Naive thymus-derived CD4-positive, alpha-beta T cell (primary cell): Measurements from ENCODE around the gene RNGTT. TPM values are rescaled to one million over a fixed set of nuclear protein-coding genes. Genes with fewer than 3 reads are reported as not detected.

Source experiments
- ATAC-seq: fragments of 150-1000 bp; cut with Tn5 transposase; 2 replicates; pipeline ENCODE4 v1.10.0; 2021; ENCODE audit warnings: mild to moderate bottlenecking, moderate library complexity
- CTCF ChIA-PET: fragments of 350-600 bp; sonication (Branson Sonifier 250); formaldehyde crosslinking; loops from one replicate; lab custom pipeline; 2021; ENCODE audit warnings: antibody characterized with exemption; lab: Charles Lee
- POLR2A ChIA-PET: fragments of 350-600 bp; sonication (Branson Sonifier 250); formaldehyde crosslinking; loops from one replicate; lab custom pipeline; 2021; ENCODE audit warnings: antibody characterized with exemption, inconsistent platforms; lab: Charles Lee
- DNase-seq, 9 donors: peaks; one replicate each; pipeline versions ENCODE4 v3.0.0 to v3.0.0-alpha.2; 2020 to 2022; ENCODE audit warnings: mixed read lengths in 1 of 9
- H3K27ac ChIP-seq: one replicate; pipeline ENCODE4 v1.7.0; 2013; ENCODE audit warnings: mild to moderate bottlenecking, low read depth, low read length, moderate library complexity
- H3K27me3 ChIP-seq, 2 donors: one replicate each; pipeline ENCODE4 v1.7.0; 2013; ENCODE audit warnings: low read length in 2 of 2, mild to moderate bottlenecking in 2 of 2, moderate library complexity in 2 of 2; ENCODE audit not compliant: control insufficient read depth in 2 of 2, insufficient read depth in 2 of 2
- H3K36me3 ChIP-seq, 3 experiments: 1 replicate in 2 of 3; 2 replicates in 1 of 3; pipeline ENCODE4 v1.7.0; 2013; ENCODE audit warnings: low read length in 3 of 3, mild to moderate bottlenecking in 3 of 3, moderate library complexity in 1 of 3; ENCODE audit not compliant: insufficient read depth in 3 of 3, control insufficient read depth in 2 of 3
- H3K4me1 ChIP-seq, 2 donors: one replicate each; pipeline ENCODE4 v1.7.0; 2013; ENCODE audit warnings: low read length in 2 of 2, mild to moderate bottlenecking in 2 of 2, moderate library complexity in 1 of 2; ENCODE audit not compliant: control insufficient read depth in 2 of 2, insufficient read depth in 2 of 2
- H3K4me3 ChIP-seq: 2 replicates; pipeline ENCODE4 v1.7.0; 2013; ENCODE audit warnings: mild to moderate bottlenecking, low read length
- H3K9me3 ChIP-seq, 3 experiments: 1 replicate in 2 of 3; 2 replicates in 1 of 3; pipeline ENCODE4 v1.7.0; 2013; ENCODE audit warnings: low read length in 3 of 3; ENCODE audit not compliant: control insufficient read depth in 2 of 3
- H3K27ac Mint-ChIP-seq, 9 donors: one replicate each; pipeline ENCODE4 v1.8.0; 2020 to 2022; ENCODE audit warnings: mixed read lengths in 9 of 9, mild to moderate bottlenecking in 8 of 9, moderate library complexity in 5 of 9, inconsistent platforms in 2 of 9
- H3K27me3 Mint-ChIP-seq, 5 donors: one replicate each; pipeline ENCODE4 v1.8.0; 2021 to 2022; ENCODE audit warnings: mixed read lengths in 5 of 5, mild to moderate bottlenecking in 1 of 5
- H3K36me3 Mint-ChIP-seq, 5 donors: one replicate each; pipeline ENCODE4 v1.8.0; 2020 to 2022; ENCODE audit warnings: mixed read lengths in 5 of 5, mild to moderate bottlenecking in 3 of 5, inconsistent platforms in 1 of 5
- H3K4me1 Mint-ChIP-seq, 7 donors: one replicate each; pipeline ENCODE4 v1.8.0; 2020 to 2022; ENCODE audit warnings: mixed read lengths in 7 of 7, mild to moderate bottlenecking in 3 of 7, inconsistent platforms in 1 of 7
- H3K4me3 Mint-ChIP-seq, 10 donors: one replicate each; pipeline ENCODE4 v1.8.0; 2020 to 2022; ENCODE audit warnings: mild to moderate bottlenecking in 10 of 10, mixed read lengths in 10 of 10, moderate library complexity in 6 of 10, inconsistent platforms in 2 of 10
- H3K9me3 Mint-ChIP-seq, 11 donors: one replicate each; pipeline ENCODE4 v1.8.0; 2020 to 2022; ENCODE audit warnings: mixed read lengths in 11 of 11, mild to moderate bottlenecking in 4 of 11, inconsistent platforms in 1 of 11, moderate library complexity in 1 of 11
- intact Hi-C, 2 donors: fragments of 100-400 bp; cut with micrococcal nuclease; formaldehyde crosslinking; loops; one replicate each; pipeline ENCODE4 v1.15.1; 2023
- polyA plus RNA-seq, 2 donors: library from polyadenylated mRNA; unstranded; fragments of 300-500 nt; fragmentation: Illumina TruSeq; gene quantifications; one replicate each; pipeline ENCODE4 v1.2.3, GENCODE V29; 2021
- total RNA-seq, 6 experiments: library from RNA in 5 of 6; stranded (reverse) in 5 of 6; gene quantifications; 1 replicate in 5 of 6; 2 replicates in 1 of 6; pipeline ENCODE4 v1.2.3 and lab custom pipeline; 2021 to 2026

The RNGTT gene
- total and polyA plus RNA-seq, 7 experiments from 2014 or later: 15.4 to 26.5 (median 19.3) TPM

DNA sequence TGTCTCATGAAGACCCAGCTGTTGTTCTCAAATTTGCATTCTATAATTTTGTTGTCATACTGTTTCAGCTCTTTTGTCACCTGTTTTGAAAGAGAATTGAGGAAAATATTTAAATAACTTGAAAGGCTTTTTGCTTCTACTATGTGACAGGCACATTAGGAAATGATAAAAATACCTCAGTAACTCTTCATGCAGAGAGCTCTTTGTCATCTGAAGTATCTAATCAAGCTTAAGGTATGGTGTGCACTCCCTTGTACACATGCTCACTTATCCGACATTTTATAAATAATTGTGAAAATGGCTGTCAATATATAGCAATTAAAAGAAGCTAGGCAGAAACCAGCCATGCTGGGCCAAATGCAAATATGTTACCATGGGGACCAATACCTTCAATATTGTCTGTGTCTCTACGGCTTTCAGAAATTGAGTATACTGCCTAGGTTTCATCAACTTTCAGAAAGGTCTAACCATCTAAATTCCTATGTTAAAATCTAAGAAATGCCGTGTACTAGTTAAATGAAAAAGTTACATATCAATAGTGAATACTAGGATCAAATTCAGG lies 349.0 kb downstream of the RNGTT start:
- Histone ChIP-seq H3K27me3 (no peaks in the 10 kb centered on the region), H3K9me3 (no peaks in the 10 kb centered on the region), H3K27ac (no peak overlapping the region), H3K4me3 (no peak overlapping the region), H3K36me3 (peaks cover 0 to 19% (median 0%) of the 10 kb centered on the region in 3 experiments), H3K4me1 (no peaks in the 10 kb centered on the region)
- H3K27me3 Mint-ChIP-seq: no peaks in the 10 kb centered on the region
- DNase-seq (no peak), ATAC-seq (no peak)
- H3K4me1 Mint-ChIP-seq: no peaks in the 10 kb centered on the region
- H3K4me3 Mint-ChIP-seq: no peak overlapping the region
- no peak overlapping the region for H3K27ac Mint-ChIP-seq
- ChIA-PET CTCF (no interaction called here), POLR2A (no interaction called here)
- H3K36me3 Mint-ChIP-seq: peaks cover 9 to 72% (median 61%) of the 10 kb centered on the region in 5 donors
- intact Hi-C loops: no loop called here
- peaks cover 0 to 7% (median 0%) of the 10 kb centered on the region in 11 donors for H3K9me3 Mint-ChIP-seq

DNA sequence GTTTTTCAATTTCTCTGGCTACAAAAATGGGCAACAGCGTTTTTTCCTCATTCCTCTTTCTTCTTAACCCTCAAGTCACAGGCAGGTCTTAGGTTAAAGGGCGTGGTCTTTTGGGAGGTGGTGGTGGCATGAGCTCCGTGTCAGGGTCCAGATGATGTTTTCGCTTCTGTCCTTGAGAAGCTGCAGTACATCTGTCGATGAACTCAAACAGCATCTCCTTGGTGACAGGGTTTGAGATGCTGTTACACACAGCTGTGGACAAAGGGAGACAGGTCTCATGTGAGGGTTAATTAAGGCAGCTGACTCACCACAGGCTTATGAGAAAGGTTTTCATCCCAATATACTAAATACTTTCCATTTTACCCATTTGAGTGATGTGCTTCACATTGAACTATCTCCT lies 350.8 kb downstream of the RNGTT start:
- DNase-seq: no peak
- Mint-ChIP-seq H3K27me3 (no peaks in the 10 kb centered on the region), H3K27ac (no peak overlapping the region), H3K9me3 (peaks cover 0 to 7% (median 0%) of the 10 kb centered on the region in 11 donors), H3K36me3 (peaks cover 9 to 76% (median 65%) of the 10 kb centered on the region in 5 donors), H3K4me3 (no peak overlapping the region), H3K4me1 (no peaks in the 10 kb centered on the region)
- ChIA-PET POLR2A (no interaction called here), CTCF (no interaction called here)
- no peak overlapping the region for H3K4me3 ChIP-seq
- H3K4me1 ChIP-seq: no peaks in the 10 kb centered on the region
- no peak overlapping the region for H3K27ac ChIP-seq
- H3K27me3 ChIP-seq: no peaks in the 10 kb centered on the region
- H3K9me3 ChIP-seq: no peaks in the 10 kb centered on the region
- ATAC-seq: no peak
- peaks cover 0 to 19% (median 0%) of the 10 kb centered on the region in 3 experiments for H3K36me3 ChIP-seq
- intact Hi-C loops: no loop called here

- H3K27me3 ChIP-seq: no peaks in the 10 kb centered on the region
- ATAC-seq: no peak
- no peak overlapping the region for H3K4me3 ChIP-seq
- Mint-ChIP-seq H3K9me3 (peaks cover 0 to 7% (median 0%) of the 10 kb centered on the region in 11 donors), H3K4me3 (no peak overlapping the region), H3K27me3 (no peaks in the 10 kb centered on the region), H3K36me3 (peaks cover 9 to 69% (median 59%) of the 10 kb centered on the region in 5 donors), H3K27ac (no peak overlapping the region), H3K4me1 (no peaks in the 10 kb centered on the region)
- DNase-seq: no peak
- no peaks in the 10 kb centered on the region for H3K4me1 ChIP-seq
- ChIA-PET CTCF (no interaction called here), POLR2A (no interaction called here)
- H3K27ac ChIP-seq: no peak overlapping the region
- intact Hi-C loops: no loop called here
- no peaks in the 10 kb centered on the region for H3K9me3 ChIP-seq
- H3K36me3 ChIP-seq: peaks cover 0 to 19% (median 0%) of the 10 kb centered on the region in 3 experiments
These were observed 351.7 kb downstream of the RNGTT start for GRCh38 chr6:88611721-88612120.

GRCh38 chr6:88609983-88610382 lies 353.4 kb downstream of the RNGTT start:
- CTCF ChIA-PET: no interaction called here
- H3K4me3 Mint-ChIP-seq: no peak overlapping the region
- no peaks in the 10 kb centered on the region for H3K27me3 Mint-ChIP-seq
- no peak overlapping the region for H3K27ac Mint-ChIP-seq
- intact Hi-C loops: no loop called here
- POLR2A ChIA-PET: no interaction called here
- no peak for DNase-seq
- H3K36me3 Mint-ChIP-seq: peaks cover 9 to 55% (median 48%) of the 10 kb centered on the region in 5 donors
- Histone ChIP-seq H3K9me3 (no peaks in the 10 kb centered on the region), H3K4me3 (no peak overlapping the region), H3K36me3 (peaks cover 0 to 19% (median 0%) of the 10 kb centered on the region in 3 experiments), H3K27me3 (no peaks in the 10 kb centered on the region), H3K4me1 (no peaks in the 10 kb centered on the region), H3K27ac (no peak overlapping the region)
- no peak for ATAC-seq
- peaks cover 0 to 7% (median 0%) of the 10 kb centered on the region in 11 donors for H3K9me3 Mint-ChIP-seq
- H3K4me1 Mint-ChIP-seq: no peaks in the 10 kb centered on the region

DNA sequence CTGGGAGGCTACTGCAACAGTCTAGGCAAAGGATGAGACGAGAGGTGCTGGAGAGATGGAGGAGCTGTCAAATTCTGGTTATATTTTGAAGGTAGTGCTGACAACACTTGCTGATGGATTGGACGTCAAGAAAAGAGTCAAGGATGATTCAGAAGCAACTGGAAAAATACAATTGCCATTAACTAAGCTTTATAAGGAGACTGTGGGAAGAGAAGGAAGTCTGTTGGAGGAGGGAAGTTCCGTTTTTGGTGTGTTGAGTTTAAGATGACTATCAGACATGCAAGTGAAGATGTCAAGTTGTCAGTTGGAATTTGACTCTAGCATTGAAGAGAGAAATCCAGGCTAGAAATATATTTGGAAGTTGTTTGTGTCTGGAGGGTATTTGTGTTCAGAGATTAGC lies 358.1 kb downstream of the RNGTT start:
- Histone ChIP-seq H3K27me3 (no peaks in the 10 kb centered on the region), H3K4me3 (no peak overlapping the region), H3K36me3 (no peaks in the 10 kb centered on the region), H3K27ac (no peak overlapping the region), H3K4me1 (no peaks in the 10 kb centered on the region), H3K9me3 (no peaks in the 10 kb centered on the region)
- Mint-ChIP-seq H3K9me3 (peaks cover 0 to 4% (median 0%) of the 10 kb centered on the region in 11 donors), H3K27ac (no peak overlapping the region), H3K36me3 (peaks cover 0 to 10% (median 5%) of the 10 kb centered on the region in 5 donors), H3K4me1 (no peaks in the 10 kb centered on the region), H3K4me3 (no peak overlapping the region), H3K27me3 (no peaks in the 10 kb centered on the region)
- intact Hi-C loops: no loop called here
- no peak for ATAC-seq
- no peak for DNase-seq
- ChIA-PET POLR2A (no interaction called here), CTCF (no interaction called here)

GRCh38 chr6:88599571-88599970 lies 363.8 kb downstream of the RNGTT start:
- no peaks in the 10 kb centered on the region for H3K36me3 Mint-ChIP-seq
- Histone ChIP-seq H3K9me3 (no peaks in the 10 kb centered on the region), H3K27me3 (no peaks in the 10 kb centered on the region), H3K4me3 (no peak overlapping the region), H3K36me3 (no peaks in the 10 kb centered on the region), H3K4me1 (no peaks in the 10 kb centered on the region), H3K27ac (no peak overlapping the region)
- ATAC-seq: no peak
- no peaks in the 10 kb centered on the region for H3K9me3 Mint-ChIP-seq
- ChIA-PET CTCF (no interaction called here), POLR2A (no interaction called here)
- H3K4me1 Mint-ChIP-seq: no peaks in the 10 kb centered on the region
- no peak overlapping the region for H3K27ac Mint-ChIP-seq
- peaks cover 0 to 6% (median 0%) of the 10 kb centered on the region in 5 donors for H3K27me3 Mint-ChIP-seq
- intact Hi-C loops: no loop called here
- H3K4me3 Mint-ChIP-seq: no peak overlapping the region
- DNase-seq: no peak

DNA sequence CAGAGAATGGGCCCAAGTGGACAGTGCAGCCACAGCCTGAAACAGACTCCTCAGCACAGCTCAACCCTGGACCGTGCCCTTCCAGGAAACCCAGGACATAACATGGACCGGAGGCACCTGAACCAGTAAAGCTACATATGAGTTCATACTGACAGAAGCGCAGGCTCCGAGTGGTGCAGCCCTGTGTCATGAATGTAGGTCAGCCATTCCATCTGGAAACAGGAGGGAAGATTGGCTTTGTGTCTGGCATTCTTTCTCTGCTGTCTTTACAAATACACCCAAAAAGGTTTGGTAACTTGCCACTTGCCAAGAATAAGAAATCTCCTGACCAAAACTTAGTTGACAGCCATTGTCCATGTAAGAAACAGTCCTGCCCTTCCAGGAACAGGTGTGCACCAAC lies 366.6 kb downstream of the RNGTT start:
- Histone ChIP-seq H3K9me3 (no peaks in the 10 kb centered on the region), H3K27me3 (no peaks in the 10 kb centered on the region), H3K36me3 (no peaks in the 10 kb centered on the region), H3K4me1 (no peaks in the 10 kb centered on the region), H3K4me3 (no peak overlapping the region), H3K27ac (no peak overlapping the region)
- CTCF ChIA-PET: no interaction called here
- no peak overlapping the region for H3K27ac Mint-ChIP-seq
- H3K36me3 Mint-ChIP-seq: no peaks in the 10 kb centered on the region
- POLR2A ChIA-PET: no interaction called here
- H3K4me3 Mint-ChIP-seq: no peak overlapping the region
- ATAC-seq (no peak), DNase-seq (no peak)
- peaks cover 0 to 14% (median 4%) of the 10 kb centered on the region in 11 donors for H3K9me3 Mint-ChIP-seq
- peaks cover 0 to 6% (median 0%) of the 10 kb centered on the region in 5 donors for H3K27me3 Mint-ChIP-seq
- intact Hi-C loops: no loop called here
- no peaks in the 10 kb centered on the region for H3K4me1 Mint-ChIP-seq
